Measurements from ENCODE around the gene PITX1.
"Not testable (repeated sequence)": the region's sequence is repeated elsewhere in the genome, so short reads cannot be mapped to it uniquely, and the experiment has no call there.

The PITX1 gene

GRCh38 chr5:135033901-135034235, at the start of gene PITX1:
Gene PITX1, minus strand, starts transcription at chr5:135034228. Its CDS starts 347 bp downstream, at chr5:135033881.
- DNase-seq = no peak

- DNase-seq = not testable (repeated sequence)
Observed at GRCh38 chr5:135083334-135083733, 49.3 kb upstream of the PITX1 start.

DNA sequence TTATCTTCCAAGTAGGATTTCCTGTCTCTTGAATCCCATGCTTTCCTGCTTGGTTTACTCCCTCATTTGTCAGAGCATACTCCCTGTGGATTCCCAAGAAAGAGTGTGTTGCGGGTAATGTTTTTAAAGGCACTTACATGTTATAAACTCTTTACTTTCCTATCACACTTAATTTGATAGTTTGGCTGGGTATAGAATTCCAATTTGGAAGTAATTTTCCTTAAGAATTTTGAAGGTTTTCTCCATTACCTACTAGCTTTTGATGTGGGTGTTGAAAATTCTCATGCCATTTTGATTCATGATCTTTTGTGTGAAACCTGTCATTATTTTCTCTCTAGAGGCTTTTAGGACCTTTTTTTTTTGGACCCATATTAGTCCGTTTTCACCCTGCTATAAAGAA, 47.2 kb upstream of the PITX1 start:
- no peak for DNase-seq

- DNase-seq = no peak
Observed at GRCh38 chr5:135079760-135080159, 45.7 kb upstream of the PITX1 start.

- no peak for DNase-seq
Observed at GRCh38 chr5:135079099-135079681, 45.2 kb upstream of the PITX1 start.

GRCh38 chr5:135076801-135077200, 42.8 kb upstream of the PITX1 start:
- peak; percentile 15 for DNase-seq

DNA sequence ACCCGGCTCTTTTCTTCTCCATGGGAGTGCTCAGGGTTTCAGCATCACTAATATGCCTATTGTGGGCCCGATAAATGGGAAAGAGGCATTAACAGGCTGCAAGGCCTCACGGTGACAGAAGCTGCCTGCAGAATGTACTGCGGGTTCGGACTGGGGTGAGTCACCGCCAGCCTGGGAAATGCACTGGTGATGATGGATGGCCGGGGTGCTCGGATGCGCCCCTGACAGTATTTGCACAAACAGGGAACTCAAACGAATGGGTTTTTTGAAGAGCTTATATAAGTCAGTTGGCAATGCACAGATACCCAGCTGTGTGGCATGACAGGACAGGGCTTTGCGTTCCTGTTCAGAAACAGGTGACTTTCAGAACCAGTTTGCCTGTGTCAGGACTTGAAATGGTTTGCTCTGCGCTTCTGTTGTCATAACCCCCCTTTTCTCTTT, 42.0 kb upstream of the PITX1 start:
- DNase-seq = no peak

DNA sequence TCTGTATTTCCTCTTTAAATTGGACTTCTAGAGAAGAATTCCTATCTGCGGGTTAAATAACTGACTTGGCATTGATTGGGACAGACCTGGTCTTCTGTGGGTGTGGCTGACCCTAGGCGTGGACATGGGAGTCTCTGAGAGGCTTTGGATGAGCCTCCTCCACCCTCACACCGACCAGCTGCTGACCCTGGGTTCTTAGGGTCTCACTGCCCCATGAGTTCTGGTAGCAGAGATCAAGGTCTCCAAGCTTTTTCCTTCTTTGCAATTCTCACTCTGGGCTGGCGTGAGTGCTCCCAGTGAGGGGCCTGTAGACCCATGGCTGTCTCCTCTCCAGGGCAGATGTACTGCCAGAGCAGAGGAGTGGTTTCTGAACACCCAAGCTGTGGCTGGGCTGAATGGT, 41.6 kb upstream of the PITX1 start:
- no peak for DNase-seq

- peak; percentile 9 for DNase-seq
Observed at GRCh38 chr5:135073761-135074345, 39.8 kb upstream of the PITX1 start.

DNA sequence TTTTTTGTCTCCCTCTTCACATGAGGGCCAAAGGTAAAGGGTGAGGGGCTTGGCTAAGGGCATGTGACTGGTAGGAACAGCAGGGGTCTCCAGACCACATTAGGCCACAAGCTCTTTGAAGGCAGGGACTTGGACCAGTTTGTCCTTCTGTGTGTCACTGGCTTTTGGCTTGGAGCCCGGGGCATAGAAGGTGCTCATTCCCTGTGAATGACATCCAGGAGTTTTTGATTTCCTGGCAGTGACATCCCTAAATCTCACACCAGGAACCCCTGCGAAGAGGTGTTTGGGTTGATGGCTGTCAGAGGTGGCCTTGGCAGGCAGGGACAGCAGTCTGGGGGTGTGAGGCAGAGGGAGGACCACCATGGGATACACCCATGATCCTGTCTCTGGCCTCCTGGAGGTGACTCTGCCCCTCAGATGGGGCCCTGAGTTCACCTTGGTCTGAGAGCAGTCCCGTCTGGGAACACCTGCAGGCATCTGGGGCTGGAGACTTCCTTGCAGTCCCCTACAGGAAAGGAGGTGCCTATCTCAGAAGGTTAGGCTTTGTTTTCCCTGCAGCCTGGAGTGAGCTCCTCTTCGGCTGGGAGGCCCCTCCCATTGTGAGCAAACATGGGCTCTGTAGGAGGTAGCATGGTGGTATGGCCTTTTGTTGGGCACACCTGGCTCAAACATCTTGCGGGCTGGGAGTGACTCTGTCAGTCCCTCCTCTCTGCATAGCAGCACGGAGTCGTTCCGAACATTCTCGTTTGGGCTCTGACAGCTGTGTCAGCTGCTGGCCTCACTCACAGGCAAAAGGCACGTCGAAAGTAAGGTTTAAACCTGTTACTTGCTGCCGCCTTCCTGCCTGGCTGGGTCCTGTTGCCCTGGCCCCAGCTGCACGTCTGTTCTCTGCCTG, 38.6 kb upstream of the PITX1 start:
- DNase-seq = peak; percentile 6

DNA sequence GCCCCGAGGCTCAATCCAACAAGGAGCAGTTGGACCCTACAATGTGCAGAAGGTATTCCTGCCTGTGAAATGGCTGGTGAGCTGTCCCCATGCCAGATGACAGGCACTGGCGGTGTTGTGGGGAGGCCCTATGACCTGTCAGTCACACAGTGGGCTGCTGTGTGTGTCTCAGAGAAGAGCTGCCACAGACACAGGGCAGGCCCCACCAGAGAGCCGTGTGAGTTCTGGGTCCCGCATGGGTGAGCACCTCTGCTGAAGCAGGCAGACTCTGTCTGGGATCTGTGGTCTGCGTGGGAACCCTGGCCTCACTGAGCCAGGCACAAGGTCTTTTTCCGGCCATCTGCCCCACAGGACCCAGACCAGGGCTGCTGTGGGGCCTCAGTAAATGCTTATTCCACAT, 37.3 kb upstream of the PITX1 start:
- DNase-seq = no peak

GRCh38 chr5:135069895-135070657, 36.0 kb upstream of the PITX1 start:
- DNase-seq = peak; percentile 7

GRCh38 chr5:135069016-135069770, 35.2 kb upstream of the PITX1 start:
- peak; percentile 2 for DNase-seq

DNA sequence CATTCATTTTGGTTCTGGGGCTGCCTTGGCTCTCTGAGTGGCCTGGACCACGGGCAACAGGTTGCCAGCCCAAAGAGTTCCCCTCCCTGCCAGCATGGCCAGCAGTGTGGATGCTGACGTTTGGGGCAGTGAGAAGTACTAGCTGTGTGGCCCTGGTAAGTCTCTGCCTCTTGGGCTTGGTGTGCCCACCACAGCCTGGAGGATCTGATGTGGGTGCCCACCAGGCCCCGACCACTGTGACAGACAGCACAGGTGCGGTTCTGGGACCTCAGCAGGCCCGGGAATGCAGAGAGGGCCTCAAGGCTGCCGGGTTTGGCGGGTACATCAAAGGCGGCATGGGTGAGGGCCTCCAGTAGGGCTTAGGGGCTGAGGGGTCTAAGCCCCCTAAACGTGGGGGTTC, 33.6 kb upstream of the PITX1 start:
- no peak for DNase-seq

DNA sequence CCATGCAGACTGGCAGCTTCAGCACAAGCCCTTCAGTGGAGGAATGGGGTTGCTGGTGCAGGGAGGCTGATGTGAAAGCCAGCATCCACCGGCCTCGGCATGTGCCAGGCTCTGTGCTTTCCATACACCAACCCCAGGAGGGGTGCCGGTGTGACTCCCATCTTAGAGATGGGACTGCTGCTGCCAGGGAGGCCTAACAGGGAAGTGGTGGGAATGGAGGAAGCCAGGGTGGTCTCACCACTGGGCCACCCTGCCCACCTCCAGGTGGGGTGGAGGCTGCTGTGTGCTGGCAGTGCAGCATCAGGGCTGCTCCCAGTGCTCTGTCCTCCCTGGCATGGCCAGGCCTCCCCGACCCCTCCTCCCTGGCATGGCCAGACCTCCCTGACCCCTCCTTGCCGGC, 32.8 kb upstream of the PITX1 start:
- DNase-seq = no peak

DNA sequence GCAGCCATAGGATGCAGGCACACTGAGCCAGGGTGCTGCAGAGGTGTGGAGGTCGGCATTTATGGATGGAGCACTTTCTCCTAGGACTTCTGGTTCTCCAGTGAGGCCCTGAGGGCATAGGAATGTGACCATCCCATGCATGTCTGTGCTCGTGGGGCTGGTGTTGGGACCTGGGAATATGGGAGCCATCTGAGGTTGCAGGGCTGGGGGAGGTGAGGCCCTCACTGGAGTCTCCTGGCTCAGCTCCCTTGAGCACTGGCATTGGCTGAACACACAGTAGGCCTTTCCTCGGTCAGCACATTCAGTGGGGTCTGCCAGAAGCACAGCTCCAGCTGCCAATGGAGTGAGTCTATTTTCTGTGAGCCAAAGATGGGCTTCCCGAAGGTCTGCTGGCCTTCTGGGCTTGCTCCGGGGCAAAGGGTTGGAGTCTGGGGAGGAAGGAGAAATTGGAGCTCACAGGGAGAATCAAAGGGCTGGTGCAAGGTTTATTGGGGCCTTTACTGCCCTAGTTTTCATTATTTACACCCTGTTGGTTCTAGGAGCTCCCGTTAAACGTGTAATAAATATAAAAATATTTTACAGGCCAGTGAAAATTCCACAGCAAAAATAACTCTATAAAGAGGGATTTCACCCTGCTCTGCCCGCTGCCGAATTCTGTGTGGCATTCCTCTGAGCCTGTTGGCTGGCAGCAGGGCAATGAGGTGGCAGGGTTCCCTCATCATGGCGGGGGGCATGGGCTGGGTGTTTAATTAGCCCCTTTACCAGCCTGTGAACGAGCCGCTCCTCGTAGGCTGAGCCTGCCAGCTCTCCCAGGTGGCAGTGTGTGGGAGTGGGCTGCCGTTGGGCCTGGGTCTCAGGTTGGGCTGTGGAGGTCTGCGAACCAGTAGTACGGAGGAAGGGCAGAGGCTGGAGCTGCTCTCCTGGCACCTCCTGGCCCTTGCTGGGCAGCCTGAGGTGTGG, 31.6 kb upstream of the PITX1 start:
- DNase-seq = no peak

GRCh38 chr5:135064235-135064570, 30.2 kb upstream of the PITX1 start:
- peak; percentile 1 for DNase-seq

GRCh38 chr5:135063511-135064234, 29.6 kb upstream of the PITX1 start:
- DNase-seq = peak; percentile 3

GRCh38 chr5:135063056-135063445, 29.0 kb upstream of the PITX1 start:
- peak; percentile 14 for DNase-seq

GRCh38 chr5:135062216-135063055, 28.4 kb upstream of the PITX1 start:
- peak; percentile 12 for DNase-seq

All from CD4-positive, alpha-beta T cell treated with Interleukin-15 for 1 hour (primary cell).